Body of pancreas (tissue), 4 donors: ENCODE data around the gene PPCDC. TPM values are rescaled to one million over a fixed set of nuclear protein-coding genes. Genes with fewer than 3 reads are reported as not detected.

Experiments used
- ATAC-seq: fragments of 150-250 bp; one replicate; pipeline ENCODE4 v1.9.1; 2016
- DNase-seq, 4 donors: peaks; one replicate each; pipeline ENCODE4 v3.0.0-alpha.2; 2019
- H3K27ac ChIP-seq, 4 donors: fragments of 200-600 bp; sonication (generic); 1 replicate in 3 of 4; 2 replicates in 1 of 4; pipeline versions ENCODE4 v1.5.1 to v1.6.1; 2016 to 2019; ENCODE audit warnings: mild to moderate bottlenecking in 1 of 4, mixed read lengths in 1 of 4, moderate library complexity in 1 of 4
- H3K27me3 ChIP-seq, 2 donors: fragments of 200-600 bp; sonication (generic); one replicate each; pipeline ENCODE4 v1.6.0; 2016; ENCODE audit warnings: mild to moderate bottlenecking in 1 of 2
- H3K36me3 ChIP-seq, 2 donors: fragments of 200-600 bp; sonication (generic); replicated peaks in 1 of 2; 2 replicates each; pipeline ENCODE4 v1.5.1; 2016; ENCODE audit warnings: low read depth in 2 of 2; ENCODE audit not compliant: insufficient read depth in 1 of 2
- H3K4me1 ChIP-seq: fragments of 200-600 bp; sonication (generic); one replicate; pipeline ENCODE4 v1.6.0; 2016
- H3K4me3 ChIP-seq, 2 donors: fragments of 200-600 bp; sonication (generic); 1 replicate in 1 of 2; 2 replicates in 1 of 2; pipeline ENCODE4 v1.5.1; 2016 to 2019
- H3K9me3 ChIP-seq, 3 donors: fragments of 200-600 bp; sonication (generic); 1 replicate in 2 of 3; 2 replicates in 1 of 3; pipeline ENCODE4 v1.5.1; 2016
- POLR2A ChIP-seq, 3 donors: fragments of 450-650 bp; IDR thresholded peaks; one replicate each; pipeline ENCODE4 v1.6.1; 2016; ENCODE audit warnings: antibody characterized with exemption in 3 of 3, mild to moderate bottlenecking in 2 of 3
- WGBS, 2 donors: methylation state at CpG; one replicate each; pipeline ENCODE4 v1.1.5; 2017; 5-methylcytosine and 5-hydroxymethylcytosine counted together
- intact Hi-C: fragments of 100-400 bp; cut with DNase I; formaldehyde crosslinking; loops from one replicate; pipeline ENCODE4 v1.15.1; 2023
- total RNA-seq, 2 donors: library from RNA; depleted of rRNA; stranded (reverse); fragments of >200 nt; gene quantifications; one replicate each; pipeline ENCODE4 v1.1.0, GENCODE V29; 2016
- TF ChIP-seq, protein P1 (sequence below), 7 experiments: fragments of 450-650 bp in 4 of 7; fragments of 200-600 bp in 3 of 7; sonication (generic) in 3 of 7; IDR thresholded peaks; one replicate each; pipeline ENCODE4 v1.5.1; 2016 to 2019; ENCODE audit warnings: antibody characterized with exemption in 7 of 7

PPCDC gene
- total RNA-seq, 2 donors from 2014 or later, result 12.5 to 13.2 TPM

DNA sequence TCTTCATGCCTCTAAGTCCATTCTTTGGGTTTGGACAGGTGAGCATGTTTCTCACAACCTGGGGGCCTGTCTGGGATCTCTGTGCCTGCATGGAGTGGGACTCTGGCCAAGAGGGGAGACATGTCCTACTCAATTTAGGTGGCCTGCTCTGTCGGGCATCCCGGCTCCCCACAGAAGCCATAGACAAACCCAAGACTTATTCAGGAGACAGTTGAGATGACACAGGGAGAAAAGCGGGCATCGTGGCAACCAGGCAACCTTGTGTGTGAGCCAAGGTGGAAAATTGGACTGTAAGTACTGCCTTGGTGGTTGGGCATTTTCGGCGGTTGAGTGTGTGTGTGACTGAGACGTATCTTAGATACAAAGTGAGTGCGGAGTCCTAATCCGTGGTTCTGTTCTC lies 40.5 kb downstream of the PPCDC start:
- Histone ChIP-seq H3K4me3 (no peak overlapping the region), H3K27me3 (no peaks in the 10 kb centered on the region), H3K9me3 (no peaks in the 10 kb centered on the region), H3K36me3 (no peaks in the 10 kb centered on the region), H3K4me1 (peaks cover 15% of the 10 kb centered on the region), H3K27ac (no peak overlapping the region)
- intact Hi-C loops, result loop anchor here (5.0 kb wide), 1 partner anchor 38 kb away; no protein-coding TSS in a partner anchor
- WGBS, 2 donors, result 86 to 93% methylated on average over 9 of the region's 9 CpGs
- no peak for TF ChIP-seq POLR2A (IDR thresholded peaks at IDR 0.05)
- TF ChIP-seq, protein P1, sequence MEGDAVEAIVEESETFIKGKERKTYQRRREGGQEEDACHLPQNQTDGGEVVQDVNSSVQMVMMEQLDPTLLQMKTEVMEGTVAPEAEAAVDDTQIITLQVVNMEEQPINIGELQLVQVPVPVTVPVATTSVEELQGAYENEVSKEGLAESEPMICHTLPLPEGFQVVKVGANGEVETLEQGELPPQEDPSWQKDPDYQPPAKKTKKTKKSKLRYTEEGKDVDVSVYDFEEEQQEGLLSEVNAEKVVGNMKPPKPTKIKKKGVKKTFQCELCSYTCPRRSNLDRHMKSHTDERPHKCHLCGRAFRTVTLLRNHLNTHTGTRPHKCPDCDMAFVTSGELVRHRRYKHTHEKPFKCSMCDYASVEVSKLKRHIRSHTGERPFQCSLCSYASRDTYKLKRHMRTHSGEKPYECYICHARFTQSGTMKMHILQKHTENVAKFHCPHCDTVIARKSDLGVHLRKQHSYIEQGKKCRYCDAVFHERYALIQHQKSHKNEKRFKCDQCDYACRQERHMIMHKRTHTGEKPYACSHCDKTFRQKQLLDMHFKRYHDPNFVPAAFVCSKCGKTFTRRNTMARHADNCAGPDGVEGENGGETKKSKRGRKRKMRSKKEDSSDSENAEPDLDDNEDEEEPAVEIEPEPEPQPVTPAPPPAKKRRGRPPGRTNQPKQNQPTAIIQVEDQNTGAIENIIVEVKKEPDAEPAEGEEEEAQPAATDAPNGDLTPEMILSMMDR (IDR thresholded peaks at IDR 0.05), result no peak
- no peak for DNase-seq
- no peak for ATAC-seq

DNA sequence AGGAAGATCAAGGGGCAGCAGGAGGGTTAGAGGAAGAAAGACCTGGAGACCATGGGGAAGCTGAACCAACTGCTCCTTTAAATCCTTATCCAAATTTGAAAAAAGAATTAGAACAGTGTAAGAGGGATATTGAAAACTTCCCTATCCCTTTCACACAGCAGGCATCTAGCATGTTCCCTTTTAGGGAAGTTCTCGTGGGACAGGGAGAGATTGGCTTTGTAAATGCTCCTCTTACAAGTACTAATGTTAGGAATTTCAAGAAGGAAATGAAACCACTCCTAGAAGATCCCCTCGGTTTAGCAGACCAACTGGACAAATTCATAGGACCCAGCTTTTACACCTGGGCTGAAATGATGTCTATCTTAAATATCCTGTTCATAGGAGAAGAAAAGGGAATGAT lies 41.5 kb downstream of the PPCDC start:
- no peak for ATAC-seq
- Histone ChIP-seq H3K4me1 (peaks cover 15% of the 10 kb centered on the region), H3K27me3 (no peaks in the 10 kb centered on the region), H3K9me3 (no peaks in the 10 kb centered on the region), H3K27ac (peak overlapping the region in 3 of 4 donors; percentile 42 to 74 (median 55)), H3K36me3 (no peaks in the 10 kb centered on the region), H3K4me3 (no peak overlapping the region)
- intact Hi-C loops, result loop anchor here (5.0 kb wide), 1 partner anchor 37 kb away; no protein-coding TSS in a partner anchor
- no peak for DNase-seq
- 43 to 56% methylated on average over 2 of the region's 2 CpGs for WGBS, 2 donors
- TF ChIP-seq POLR2A (IDR thresholded peaks at IDR 0.05), result no peak
- TF ChIP-seq, protein P1 (IDR thresholded peaks at IDR 0.05), result no peak

DNA sequence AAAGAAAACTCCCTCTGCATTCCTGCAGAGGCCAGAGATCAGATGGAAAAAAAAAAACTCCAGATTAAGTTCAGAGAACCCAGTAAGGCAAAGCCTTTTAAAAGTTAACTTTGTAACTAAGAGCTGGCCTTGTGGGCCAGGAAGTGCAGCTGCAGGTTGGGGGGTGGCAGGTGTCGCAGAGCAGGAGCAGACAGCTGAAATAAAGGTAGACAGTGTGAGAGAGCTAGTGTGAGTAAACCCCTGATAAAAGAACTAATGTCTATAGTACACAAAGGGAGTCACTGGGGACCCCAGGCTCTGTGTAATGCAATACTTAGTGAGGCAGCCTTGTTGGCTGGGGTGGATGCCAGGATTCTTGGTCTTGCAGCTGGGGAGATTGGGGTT lies 42.1 kb downstream of the PPCDC start:
- H3K36me3 ChIP-seq, result no peaks in the 10 kb centered on the region
- no peak overlapping the region for H3K4me3 ChIP-seq
- intact Hi-C loops, result no loop called here
- peak overlapping the region in 3 of 4 donors; percentile 42 to 74 (median 55) for H3K27ac ChIP-seq
- ATAC-seq (peak; percentile 66), DNase-seq (peak in 1 of 4 donors; percentile 35)
- no peaks in the 10 kb centered on the region for H3K9me3 ChIP-seq
- H3K27me3 ChIP-seq, result no peaks in the 10 kb centered on the region
- 31 to 39% methylated on average over 1 of the region's 1 CpG for WGBS, 2 donors
- peaks cover 15% of the 10 kb centered on the region for H3K4me1 ChIP-seq
- TF ChIP-seq, protein P1 (IDR thresholded peaks at IDR 0.05), result no peak
- no peak for TF ChIP-seq POLR2A (IDR thresholded peaks at IDR 0.05)

DNA sequence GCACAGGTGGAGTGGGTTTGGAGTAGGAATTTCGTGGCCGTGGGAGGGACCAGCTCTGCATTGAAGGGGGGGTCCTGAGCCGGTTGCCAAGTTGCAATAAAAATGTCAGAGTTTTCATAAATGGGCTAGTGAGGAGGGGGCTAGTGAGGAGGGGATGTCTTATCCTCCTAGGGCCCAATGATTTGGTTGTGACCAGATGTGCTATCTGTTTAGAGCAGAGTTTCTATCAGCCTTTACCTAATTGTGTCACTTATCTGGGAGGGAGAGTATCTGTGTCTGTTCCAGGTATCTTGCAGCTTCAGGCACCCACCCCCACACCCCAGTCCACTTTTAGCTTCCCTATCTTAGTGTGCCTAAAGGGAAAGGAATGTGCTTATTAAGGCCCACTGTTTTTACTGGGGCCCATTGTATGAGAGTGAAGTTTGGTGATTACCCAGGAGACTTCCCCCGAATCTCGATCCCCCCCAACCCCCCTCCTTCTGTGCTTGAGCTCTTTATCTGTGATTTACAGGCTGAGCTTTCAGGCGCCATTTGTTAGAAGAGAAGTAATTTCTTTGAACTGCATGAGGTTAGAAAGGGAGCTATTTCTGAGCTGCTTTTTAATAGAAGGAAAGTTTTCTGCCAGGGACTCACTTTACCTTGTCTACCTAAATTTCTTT lies 42.6 kb downstream of the PPCDC start:
- DNase-seq (peak in 1 of 4 donors; percentile 1), ATAC-seq (peak; percentile 52)
- TF ChIP-seq, protein P1 (IDR thresholded peaks at IDR 0.05), result no peak
- TF ChIP-seq POLR2A (IDR thresholded peaks at IDR 0.05), result no peak
- peak overlapping the region in 3 of 4 donors; percentile 42 to 74 (median 55) for H3K27ac ChIP-seq
- no peaks in the 10 kb centered on the region for H3K9me3 ChIP-seq
- intact Hi-C loops, result no loop called here
- H3K36me3 ChIP-seq, result no peaks in the 10 kb centered on the region
- H3K27me3 ChIP-seq, result no peaks in the 10 kb centered on the region
- peaks cover 15% of the 10 kb centered on the region for H3K4me1 ChIP-seq
- 60 to 61% methylated on average over 6 of the region's 6 CpGs for WGBS, 2 donors
- H3K4me3 ChIP-seq, result no peak overlapping the region
